HCT116 (cell line): Measurements from ENCODE around the gene ZNF775. TPM values are rescaled to one million over a fixed set of nuclear protein-coding genes. Genes with fewer than 3 reads are reported as not detected.

Source experiments
- ATAC-seq: fragments of 200-7000 bp; cut with Tn5 transposase; 2 replicates; pipeline ENCODE4 v1.9.1; 2020; ENCODE audit warnings: mild to moderate bottlenecking, moderate library complexity
- BruUV-seq: library from RNA; stranded (reverse); fragments of 400-500 nt; replicated peaks from 2 replicates; lab custom pipeline; 2021; lab: Mats Ljungman, UMichigan
- CTCF ChIA-PET: fragments of 300-600 bp; sonication (Branson Sonifier 250); formaldehyde crosslinking; loops from one replicate; lab custom pipeline; 2021; ENCODE audit warnings: antibody characterized with exemption; lab: Charles Lee
- POLR2A ChIA-PET: fragments of 300-600, 350-600 bp; sonication (Branson Sonifier 250); formaldehyde crosslinking; loops from one replicate; lab custom pipeline; 2021; ENCODE audit warnings: antibody characterized with exemption; lab: Charles Lee
- RAD21 ChIA-PET, 2 experiments: fragments of 300-600 bp; sonication (Branson Sonifier 250); formaldehyde crosslinking; loops; one replicate each; lab custom pipeline; 2023; ENCODE audit warnings: low total read pairs in 2 of 2; ENCODE audit not compliant: uncharacterized antibody in 2 of 2, unreplicated experiment in 2 of 2, low non-redundant PET in 1 of 2; lab: Charles Lee
- DNase-seq: peaks from one replicate; pipeline ENCODE4 v3.0.0-alpha.2; 2010; ENCODE audit warnings: low read depth, low spot score
- H2AFZ ChIP-seq: fragments of 200-600 bp; shearing (Covaris generic), sonication (generic); 2 replicates; pipeline ENCODE4 v1.6.1; 2017; ENCODE audit warnings: low read depth, mixed run types, mixed read lengths, antibody characterized with exemption, low read length; ENCODE audit not compliant: poor library complexity, severe bottlenecking
- H3K27ac ChIP-seq: 2 replicates; pipeline ENCODE4 v1.5.1; 2012; ENCODE audit warnings: low read depth, low read length
- H3K27me3 ChIP-seq: fragments of 200-600 bp; sonication (generic); 2 replicates; pipeline ENCODE4 v1.6.1; 2016; ENCODE audit warnings: mixed run types, low read length, mixed read lengths; ENCODE audit not compliant: insufficient read depth
- H3K36me3 ChIP-seq, 2 experiments: fragments of 200-500 bp in 1 of 2; fragments of 200-600 bp in 1 of 2; sonication (Bioruptor generic) in 1 of 2; sonication (generic) in 1 of 2; 2 replicates each; pipeline versions ENCODE4 v1.5.1 to v1.6.1; 2014 to 2016; ENCODE audit warnings: low read length in 2 of 2, inconsistent platforms in 1 of 2, mixed read lengths in 1 of 2, mixed run types in 1 of 2; ENCODE audit not compliant: insufficient read depth in 2 of 2, control insufficient read depth in 1 of 2
- H3K4me1 ChIP-seq, 2 experiments: fragments of 200-600 bp in 1 of 2; sonication (generic) in 1 of 2; 2 replicates each; pipeline versions ENCODE4 v1.5.1 to v1.6.1; 2012 to 2017; ENCODE audit warnings: low read length in 2 of 2, inconsistent platforms in 1 of 2, mild to moderate bottlenecking in 1 of 2, mixed read lengths in 1 of 2, mixed run types in 1 of 2, moderate library complexity in 1 of 2; ENCODE audit not compliant: insufficient read depth in 2 of 2, control insufficient read depth in 1 of 2
- H3K4me2 ChIP-seq: fragments of 200-600 bp; sonication (generic); 2 replicates; pipeline ENCODE4 v1.6.1; 2017; ENCODE audit warnings: mixed run types, low read length, mixed read lengths
- H3K4me3 ChIP-seq, 2 experiments: fragments of 200-600 bp in 1 of 2; sonication (generic) in 1 of 2; replicated peaks in 1 of 2; 2 replicates each; pipeline ENCODE4 v1.5.1; 2011 to 2016; ENCODE audit warnings: low read length in 2 of 2, control low read depth in 1 of 2, low read depth in 1 of 2, mild to moderate bottlenecking in 1 of 2, mixed read lengths in 1 of 2, mixed run types in 1 of 2
- H3K79me2 ChIP-seq: fragments of 200-600 bp; sonication (generic); 2 replicates; pipeline ENCODE4 v1.6.1; 2017; ENCODE audit warnings: mild to moderate bottlenecking, mixed run types, low read length, moderate library complexity, mixed read lengths; ENCODE audit not compliant: insufficient read depth
- H3K9ac ChIP-seq: fragments of 200-600 bp; sonication (generic); 2 replicates; pipeline ENCODE4 v1.6.1; 2016; ENCODE audit warnings: low read length, mixed read lengths
- H3K9me2 ChIP-seq: fragments of 200-600 bp; sonication (generic), shearing (Covaris generic); 2 replicates; pipeline ENCODE4 v1.6.1; 2017; ENCODE audit warnings: mixed run types, mild to moderate bottlenecking, moderate library complexity; ENCODE audit not compliant: insufficient read depth
- H3K9me3 ChIP-seq, 2 experiments: fragments of 200-500 bp in 1 of 2; fragments of 200-600 bp in 1 of 2; sonication (Bioruptor generic) in 1 of 2; sonication (generic) in 1 of 2; 2 replicates each; pipeline ENCODE4 v1.6.1; 2014 to 2017; ENCODE audit warnings: low read length in 2 of 2, mixed read lengths in 2 of 2, inconsistent platforms in 1 of 2, low read depth in 1 of 2, mild to moderate bottlenecking in 1 of 2, mixed run types in 1 of 2, moderate library complexity in 1 of 2; ENCODE audit not compliant: control insufficient read depth in 1 of 2, insufficient read depth in 1 of 2
- H4K20me1 ChIP-seq: fragments of 200-600 bp; sonication (generic), shearing (Covaris generic); 2 replicates; pipeline ENCODE4 v1.6.1; 2017; ENCODE audit warnings: mixed run types, mild to moderate bottlenecking, moderate library complexity; ENCODE audit not compliant: insufficient read depth
- CEBPB ChIP-seq: IDR thresholded peaks from 2 replicates; pipeline ENCODE4 v1.6.1; 2012; ENCODE audit warnings: low read depth
- EGR1 ChIP-seq: IDR thresholded peaks from 2 replicates; pipeline ENCODE4 v1.6.1; 2012; ENCODE audit warnings: low read depth
- JUND ChIP-seq: IDR thresholded peaks from 2 replicates; pipeline ENCODE4 v1.6.1; 2012
- POLR2A ChIP-seq: IDR thresholded peaks from 2 replicates; pipeline ENCODE4 v1.7.0; 2011; ENCODE audit warnings: borderline replicate concordance; ENCODE audit not compliant: insufficient read depth, insufficient read length; ENCODE audit errors: extremely low read depth
- POLR2AphosphoS5 ChIP-seq: IDR thresholded peaks from 2 replicates; pipeline ENCODE4 v1.6.1; 2011; ENCODE audit warnings: mild to moderate bottlenecking, low read depth, low read length, moderate library complexity
- REST ChIP-seq: IDR thresholded peaks from 2 replicates; pipeline ENCODE4 v1.6.1; 2012; ENCODE audit warnings: low read depth
- SIN3A ChIP-seq: IDR thresholded peaks from 2 replicates; pipeline ENCODE4 v1.6.1; 2012; ENCODE audit warnings: low read depth
- TCF7L2 ChIP-seq: IDR thresholded peaks from 2 replicates; pipeline ENCODE4 v1.7.0; 2011; ENCODE audit warnings: borderline replicate concordance, inconsistent platforms; ENCODE audit not compliant: insufficient read depth, insufficient read length; ENCODE audit errors: extremely low read depth
- YY1 ChIP-seq: IDR thresholded peaks from 2 replicates; pipeline ENCODE4 v1.6.1; 2011; ENCODE audit warnings: low read length, low read depth, moderate library complexity, mild to moderate bottlenecking; ENCODE audit not compliant: insufficient replicate concordance; ENCODE audit errors: extremely low read depth
- ZFX ChIP-seq: fragments of 450-650 bp; IDR thresholded peaks from 2 replicates; pipeline ENCODE4 v1.6.1; 2017
- intact Hi-C: fragments of 100-400 bp; cut with micrococcal nuclease; formaldehyde crosslinking; loops from 2 replicates; pipeline ENCODE4 v1.10.0; 2022
- total RNA-seq: library from RNA; stranded (reverse); gene quantifications from one replicate; pipeline ENCODE4 v1.2.1, GENCODE V29; 2021; ENCODE audit not compliant: unreplicated experiment
- TF ChIP-seq, protein P1 (sequence below): IDR thresholded peaks from 2 replicates; pipeline ENCODE4 v1.6.1; 2012
- TF ChIP-seq, protein P2 (sequence below): IDR thresholded peaks from 2 replicates; pipeline ENCODE4 v1.6.1; 2011; ENCODE audit warnings: mild to moderate bottlenecking, low read length, moderate library complexity; ENCODE audit not compliant: insufficient replicate concordance; ENCODE audit errors: extremely low read depth

ZNF775 gene
- total RNA-seq, 1 experiment from 2014 or later, result 4.5 TPM

DNA sequence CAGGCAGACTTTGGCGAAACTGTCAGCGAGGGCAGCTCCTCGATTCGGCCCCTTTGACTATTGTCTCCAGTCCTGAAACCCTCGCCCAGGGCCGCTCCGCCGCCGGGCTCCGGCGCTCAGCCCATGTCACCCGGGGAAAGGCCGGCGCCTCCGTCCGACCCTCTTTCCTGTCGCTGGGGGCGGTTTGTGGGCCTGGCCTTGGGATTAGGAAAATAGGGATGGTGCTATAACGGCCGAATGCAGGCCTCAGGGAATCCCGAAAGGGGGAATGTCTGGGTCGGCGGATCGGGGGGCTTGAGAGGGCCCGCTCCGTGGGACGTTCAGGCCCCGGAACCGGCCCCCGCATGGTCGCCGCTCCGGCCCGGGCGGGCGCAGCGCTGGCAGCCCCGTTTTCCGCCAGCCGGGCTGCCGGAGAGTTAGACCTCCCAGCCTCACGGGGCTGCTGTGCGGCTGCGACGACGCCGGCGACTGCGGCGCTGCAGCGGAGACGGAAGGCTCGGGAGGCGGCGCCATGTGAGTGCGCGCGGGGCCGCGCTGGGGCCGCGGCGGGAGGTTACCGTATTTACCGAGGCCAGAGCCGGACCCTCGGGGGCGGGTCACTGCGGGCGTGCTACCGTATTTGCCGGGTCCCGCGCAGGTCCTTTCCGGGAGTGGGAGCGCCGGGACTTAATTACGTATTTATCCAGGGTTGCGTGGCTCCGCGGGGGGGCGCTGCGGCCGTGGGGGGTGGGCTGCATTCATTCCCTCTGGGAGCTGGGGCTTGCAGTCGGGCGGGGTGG is 25.9 kb downstream of the ZNF775 start (continued):
- TF ChIP-seq REST, result no peak
- TF ChIP-seq, protein P1, sequence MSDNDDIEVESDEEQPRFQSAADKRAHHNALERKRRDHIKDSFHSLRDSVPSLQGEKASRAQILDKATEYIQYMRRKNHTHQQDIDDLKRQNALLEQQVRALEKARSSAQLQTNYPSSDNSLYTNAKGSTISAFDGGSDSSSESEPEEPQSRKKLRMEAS, result peak; percentile 91
- TF ChIP-seq EGR1, result no peak; the same call in 1 of the 2 replicates
- TF ChIP-seq ZFX, result peak; percentile 92
- TF ChIP-seq TCF7L2, result peak; percentile 65
- peak; percentile 46 for TF ChIP-seq POLR2A

DNA sequence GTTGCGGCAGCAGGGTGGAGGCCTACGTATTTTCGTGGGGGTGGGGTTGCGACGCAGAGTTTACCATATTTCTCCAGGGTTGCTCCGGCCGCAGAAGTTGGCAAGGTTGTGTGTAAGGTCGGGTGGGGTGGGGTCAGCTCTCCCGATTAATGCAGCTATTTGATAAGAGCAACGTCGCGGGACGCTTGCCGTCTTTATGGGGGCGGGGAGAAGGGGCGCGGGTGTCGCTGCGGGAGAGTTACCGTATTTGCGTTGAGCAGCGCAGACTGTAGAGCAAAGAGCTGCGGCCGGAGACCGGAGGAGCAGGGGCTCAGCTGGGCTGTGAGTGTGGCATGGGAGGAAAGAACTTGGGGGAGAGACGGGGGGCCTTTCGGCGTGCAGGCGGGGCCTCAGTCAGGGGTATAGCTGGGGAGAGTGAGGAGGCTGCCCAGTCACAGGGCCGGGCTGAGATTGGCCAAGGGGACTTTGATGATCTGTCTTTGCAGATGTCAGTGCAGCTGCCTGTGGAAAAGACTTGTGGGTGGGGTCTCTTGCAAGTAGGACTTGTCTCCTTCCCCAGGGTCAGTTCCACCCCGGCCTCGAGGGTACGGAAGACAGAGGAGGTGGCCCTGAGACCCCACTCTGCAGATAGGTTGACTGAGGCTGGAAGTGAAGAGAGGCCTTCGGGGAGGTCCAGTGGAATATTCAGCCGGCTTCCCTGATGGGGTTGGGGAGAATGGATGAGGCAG is 26.6 kb downstream of the ZNF775 start:
- Histone ChIP-seq H3K27ac (peak overlapping the region; percentile 19; the same call in 1 of the 2 replicates), H4K20me1 (no peaks in the 10 kb centered on the region), H3K4me2 (peak overlapping the region; percentile 88), H3K9me2 (no peaks in the 10 kb centered on the region), H2AFZ (no peak overlapping the region), H3K9me3 (no peaks in the 10 kb centered on the region), H3K9ac (peak overlapping the region; percentile 75), H3K4me3 (peak overlapping the region; percentile 48 to 64), H3K36me3 (no peaks in the 10 kb centered on the region), H3K27me3 (no peaks in the 10 kb centered on the region), H3K79me2 (no peaks in the 10 kb centered on the region), H3K4me1 (peaks cover 12 to 32% of the 10 kb centered on the region in 2 experiments)
- POLR2A ChIA-PET, result interaction anchor here (0.6 kb wide), 1 partner anchor 16 kb away, joined by 3 read pairs; no protein-coding TSS in a partner anchor
- ATAC-seq (peak; percentile 30), DNase-seq (no peak)
- RAD21 ChIA-PET, result interaction anchor here in 1 of 2 experiments (0.6 kb wide), 1 partner anchor 37 kb away, joined by 3 read pairs; no protein-coding TSS in a partner anchor
- no peak for TF ChIP-seq TCF7L2
- TF ChIP-seq SIN3A, result no peak
- no peak for TF ChIP-seq CEBPB
- TF ChIP-seq POLR2A, result no peak
- TF ChIP-seq, protein P2, sequence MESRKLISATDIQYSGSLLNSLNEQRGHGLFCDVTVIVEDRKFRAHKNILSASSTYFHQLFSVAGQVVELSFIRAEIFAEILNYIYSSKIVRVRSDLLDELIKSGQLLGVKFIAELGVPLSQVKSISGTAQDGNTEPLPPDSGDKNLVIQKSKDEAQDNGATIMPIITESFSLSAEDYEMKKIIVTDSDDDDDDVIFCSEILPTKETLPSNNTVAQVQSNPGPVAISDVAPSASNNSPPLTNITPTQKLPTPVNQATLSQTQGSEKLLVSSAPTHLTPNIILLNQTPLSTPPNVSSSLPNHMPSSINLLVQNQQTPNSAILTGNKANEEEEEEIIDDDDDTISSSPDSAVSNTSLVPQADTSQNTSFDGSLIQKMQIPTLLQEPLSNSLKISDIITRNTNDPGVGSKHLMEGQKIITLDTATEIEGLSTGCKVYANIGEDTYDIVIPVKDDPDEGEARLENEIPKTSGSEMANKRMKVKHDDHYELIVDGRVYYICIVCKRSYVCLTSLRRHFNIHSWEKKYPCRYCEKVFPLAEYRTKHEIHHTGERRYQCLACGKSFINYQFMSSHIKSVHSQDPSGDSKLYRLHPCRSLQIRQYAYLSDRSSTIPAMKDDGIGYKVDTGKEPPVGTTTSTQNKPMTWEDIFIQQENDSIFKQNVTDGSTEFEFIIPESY, result no peak
- TF ChIP-seq JUND, result no peak
- TF ChIP-seq YY1, result no peak
- no peak for TF ChIP-seq POLR2AphosphoS5
- TF ChIP-seq, protein P1, result no peak
- BruUV-seq, result TSS peak; percentile 34
- CTCF ChIA-PET, result no interaction called here
- intact Hi-C loops, result loop anchor here (1.0 kb wide), 1 partner anchor 25 kb away; no protein-coding TSS in a partner anchor
